HG02678 (cell line): ENCODE data around the gene MTERF2.
A peak's percentile ranks its signal among the peaks of the same experiment; 100 is the strongest.
"Not testable (repeated sequence)": the region's sequence is repeated elsewhere in the genome, so short reads cannot be mapped to it uniquely, and the experiment has no call there.

Experiments used
- ATAC-seq: cut with Tn5 transposase; IDR thresholded peaks from one replicate; pipeline ENCODE4 v1.9.1; 2021; ENCODE audit warnings: mild to moderate bottlenecking, moderate library complexity; ENCODE audit not compliant: unreplicated experiment

MTERF2 gene

GRCh38 chr12:106986625-106987389 lies at the start of gene MTERF2:
Gene MTERF2, minus strand, starts transcription at chr12:106987146. Its CDS starts 8,432 bp downstream, at chr12:106978714.
- ATAC-seq: peak; percentile 95

DNA sequence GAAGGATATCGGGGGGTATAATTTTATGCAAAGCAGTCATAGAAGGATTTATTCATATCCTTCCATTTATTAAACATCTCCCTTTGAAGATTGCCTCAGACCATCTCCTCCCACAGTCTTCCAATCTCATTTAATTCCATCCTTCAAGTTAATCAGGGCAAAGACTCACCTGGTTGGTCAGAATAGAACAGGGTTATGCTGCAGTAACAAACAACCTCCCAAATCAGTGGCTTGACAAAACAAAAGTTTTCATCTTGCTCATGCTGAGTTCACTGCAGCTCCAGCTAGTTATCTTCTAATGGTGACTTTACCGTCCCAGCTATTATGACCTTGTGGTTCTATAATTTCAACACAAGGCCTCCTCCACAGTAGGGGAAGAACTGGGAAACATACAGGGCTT lies 48.8 kb upstream of the MTERF2 start:
- no peak for ATAC-seq

DNA sequence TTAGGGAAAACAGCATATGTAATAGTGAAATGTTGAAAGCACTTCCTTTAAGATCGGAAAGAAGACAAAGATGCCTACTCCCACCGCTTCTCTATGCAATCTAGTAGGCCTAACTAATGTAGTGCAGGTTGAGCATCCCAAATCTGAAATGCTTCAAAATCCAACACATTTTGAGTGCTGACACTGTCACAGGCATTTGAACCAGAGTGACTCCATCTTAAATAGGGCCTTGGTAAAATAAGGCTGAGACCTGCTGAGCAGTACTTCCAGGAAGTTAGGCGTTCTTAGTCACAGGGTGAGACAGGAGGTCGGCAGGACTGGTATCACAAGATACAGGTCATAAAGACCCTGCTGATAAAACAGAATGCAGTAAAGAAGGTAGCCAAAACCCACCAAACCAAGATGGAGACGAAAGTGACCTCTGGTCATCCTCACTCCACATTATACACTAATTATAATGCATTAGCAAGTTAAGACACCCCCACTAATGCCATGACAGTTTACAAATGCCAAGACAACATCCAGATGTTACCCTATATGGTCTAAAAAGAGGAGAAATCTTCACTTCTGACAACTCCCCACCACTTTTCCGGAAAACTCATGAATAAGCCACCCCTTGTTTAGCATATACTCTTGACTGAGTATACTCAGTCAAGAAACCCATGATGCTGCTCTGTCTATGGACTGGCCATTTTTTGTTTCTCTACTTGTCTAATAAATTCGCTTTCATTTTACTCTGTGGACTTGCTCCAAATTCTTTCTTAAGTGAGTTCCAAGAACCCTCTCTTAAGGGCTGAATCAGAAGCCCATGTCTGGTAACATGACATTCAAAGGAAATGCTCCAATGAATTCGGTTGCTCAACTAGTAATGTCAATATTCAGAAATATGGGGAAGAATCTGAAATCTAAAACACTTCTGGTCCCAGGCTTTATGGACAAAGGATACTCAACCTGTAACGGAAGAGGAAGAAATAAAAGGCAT lies 47.1 kb upstream of the MTERF2 start:
- no peak for ATAC-seq

DNA sequence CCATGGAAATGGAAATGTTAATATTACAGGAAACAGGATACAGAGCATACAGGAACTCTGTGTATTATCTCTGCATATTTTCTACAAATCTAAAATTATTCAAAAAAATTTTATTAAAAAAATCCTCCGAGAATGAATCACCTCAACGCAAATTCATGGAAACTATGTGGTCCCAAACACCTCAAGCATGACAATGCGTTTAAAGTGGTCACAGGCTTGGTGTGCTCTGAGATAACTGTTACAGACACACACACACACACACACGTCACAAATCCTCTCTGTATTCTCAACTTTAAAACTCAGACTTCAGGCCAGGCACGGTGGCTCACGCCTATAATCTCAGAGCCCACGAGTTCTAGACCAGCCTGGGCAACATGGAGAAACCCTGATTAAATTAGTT lies 45.3 kb upstream of the MTERF2 start:
- no peak for ATAC-seq

- no peak for ATAC-seq
Observed at GRCh38 chr12:107031061-107031460, 44.1 kb upstream of the MTERF2 start.

- no peak for ATAC-seq
Observed at GRCh38 chr12:107029081-107029480, 42.1 kb upstream of the MTERF2 start.

DNA sequence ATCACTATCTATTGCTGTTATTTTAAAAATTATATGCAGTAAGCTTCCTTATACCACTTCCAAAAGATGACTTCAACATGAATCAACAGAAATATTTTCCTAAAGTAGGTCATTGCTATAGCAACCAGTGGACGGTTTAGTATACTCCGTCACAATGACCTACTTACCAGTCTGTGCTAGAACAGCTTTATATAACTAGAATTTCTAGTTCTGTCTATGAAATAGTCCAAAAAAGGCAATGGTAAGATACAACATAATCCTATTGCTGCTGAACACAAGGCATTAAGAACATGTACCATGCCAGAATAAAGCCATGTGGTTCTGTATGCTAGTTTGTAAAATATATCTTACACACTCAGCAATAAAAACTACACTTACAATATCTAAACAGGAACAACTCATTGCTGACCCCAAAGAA lies 40.7 kb upstream of the MTERF2 start:
- ATAC-seq: no peak

- ATAC-seq: no peak
Observed at GRCh38 chr12:107026806-107027635, 40.1 kb upstream of the MTERF2 start.

DNA sequence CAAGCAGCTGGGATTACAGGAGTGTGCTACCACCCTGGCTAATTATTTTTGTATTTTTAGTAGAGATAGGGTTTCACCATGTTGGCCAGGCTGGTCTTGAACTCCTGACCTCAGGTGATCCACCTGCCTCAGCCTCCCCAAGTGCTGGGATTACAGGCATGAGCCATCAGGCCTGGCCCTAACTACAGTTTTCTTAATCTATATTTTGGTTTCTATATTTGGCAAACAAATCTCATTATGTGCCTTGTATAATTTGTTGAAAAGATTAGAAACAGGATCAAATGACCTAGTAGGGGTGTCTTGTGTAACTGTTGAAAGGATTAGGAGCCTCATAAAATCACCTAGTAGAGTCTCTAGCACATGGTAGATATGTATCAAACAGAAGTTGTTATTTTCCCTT lies 39.4 kb upstream of the MTERF2 start:
- not testable (repeated sequence) for ATAC-seq

GRCh38 chr12:107025671-107026070 lies 38.7 kb upstream of the MTERF2 start:
- ATAC-seq: no peak

- no peak for ATAC-seq
Observed at GRCh38 chr12:107019546-107019945, 32.6 kb upstream of the MTERF2 start.

DNA sequence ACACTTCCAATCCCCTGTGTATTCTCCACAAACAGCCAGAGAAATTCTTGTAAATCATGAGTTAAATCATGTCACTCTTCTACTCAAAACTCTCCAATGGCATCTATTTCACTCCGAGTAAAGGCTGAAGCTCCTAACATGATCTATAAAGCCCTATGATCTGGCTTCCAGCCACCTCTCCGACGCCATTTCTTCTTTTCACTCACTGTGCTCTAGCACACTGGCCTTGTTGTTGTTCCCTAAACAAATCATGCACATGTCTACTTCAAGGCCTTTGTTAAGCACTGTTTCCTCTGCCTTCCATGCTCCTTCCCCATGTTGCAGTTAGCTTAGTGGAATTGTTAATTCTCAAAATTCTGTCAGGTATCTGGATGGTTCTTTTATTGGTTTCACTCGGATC lies 30.1 kb upstream of the MTERF2 start:
- ATAC-seq: no peak

DNA sequence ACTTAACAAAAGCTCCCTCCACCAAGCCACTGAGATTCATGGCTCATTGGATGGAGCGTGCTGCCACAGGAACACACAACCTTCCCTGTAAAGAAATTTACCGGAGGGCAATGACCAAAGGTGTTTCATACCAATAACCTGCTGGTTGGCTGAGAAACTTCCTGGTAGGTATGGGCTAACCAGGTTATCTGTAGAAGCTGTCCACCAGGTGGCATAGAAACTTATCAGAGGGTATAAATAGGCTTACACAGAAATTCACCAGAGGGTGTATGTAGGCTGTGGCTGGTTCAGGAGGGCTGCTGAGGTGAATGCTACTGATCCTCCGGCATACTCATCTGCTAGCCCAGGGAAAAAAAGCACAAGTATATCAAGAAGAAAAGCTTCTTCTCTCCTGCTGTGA lies 27.1 kb upstream of the MTERF2 start:
- no peak for ATAC-seq

DNA sequence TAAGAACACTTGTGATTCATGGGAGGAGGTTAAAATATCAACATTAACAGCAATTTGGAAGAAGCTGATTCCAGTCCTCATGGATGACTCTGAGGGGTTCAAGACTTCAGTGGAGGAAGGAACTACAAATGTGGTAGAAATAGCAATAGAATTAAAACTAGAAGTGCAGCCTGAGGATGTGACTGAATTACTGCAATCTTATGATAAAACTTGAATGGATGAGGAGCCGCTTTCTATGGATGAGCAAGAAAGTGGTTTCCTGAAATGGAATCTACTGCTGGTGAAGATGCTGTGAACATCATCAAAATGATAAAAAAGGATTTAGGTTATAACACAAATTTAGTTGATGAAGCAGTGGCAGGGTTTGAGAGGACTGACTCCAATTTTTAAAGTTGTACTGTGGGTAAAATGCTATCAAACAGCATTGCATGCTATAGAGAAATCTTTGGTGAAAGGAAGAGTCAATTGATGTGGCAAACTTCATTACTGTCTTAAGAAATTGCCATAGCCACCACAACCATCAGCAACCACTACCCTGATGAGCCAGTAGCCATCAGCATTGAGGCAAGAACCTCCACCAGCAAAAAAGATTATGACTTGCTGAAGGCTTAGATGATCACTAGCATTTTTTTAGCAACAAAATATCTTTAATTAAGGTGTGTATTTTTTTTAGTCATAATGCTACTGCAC lies 25.9 kb upstream of the MTERF2 start:
- ATAC-seq: no peak

DNA sequence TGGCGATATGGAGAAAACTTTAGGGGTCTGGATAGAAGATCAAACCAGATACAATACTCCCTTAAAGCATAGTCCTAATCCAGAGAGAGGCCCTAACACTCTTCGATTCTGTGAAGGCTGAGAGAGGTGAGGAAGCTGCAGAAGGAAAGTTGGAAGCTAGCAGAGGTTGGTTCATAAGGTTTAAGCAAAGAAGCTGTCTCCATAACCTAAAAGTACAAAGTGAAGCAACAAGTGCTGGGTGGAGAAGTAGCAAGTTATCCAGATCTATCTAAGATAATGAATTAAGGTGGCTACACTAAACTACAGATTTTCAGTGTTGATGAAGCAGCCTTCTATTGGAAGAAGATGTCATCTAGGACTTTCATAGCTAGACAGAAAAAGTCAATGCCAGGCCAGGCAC lies 24.6 kb upstream of the MTERF2 start:
- ATAC-seq: no peak

- ATAC-seq: no peak
Observed at GRCh38 chr12:107007411-107007810, 20.5 kb upstream of the MTERF2 start.

DNA sequence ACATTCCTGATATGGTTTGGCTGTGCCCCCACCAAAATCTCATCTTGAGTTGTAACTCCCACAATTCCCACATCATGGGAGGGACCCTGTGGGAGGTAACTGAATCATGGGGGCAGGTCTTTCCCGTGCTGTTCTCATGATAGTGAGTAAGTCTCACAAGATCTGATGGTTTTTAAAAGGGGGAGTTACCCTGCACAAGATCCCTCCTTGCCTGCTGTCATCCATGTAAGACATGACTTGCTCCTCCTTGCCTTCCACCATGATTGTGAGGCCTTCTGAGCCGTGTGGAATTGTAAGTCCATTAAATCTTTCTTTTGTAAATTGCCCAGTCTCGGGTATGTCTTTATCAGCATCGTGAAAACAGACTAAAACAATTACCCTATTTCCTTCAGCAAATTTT lies 15.7 kb upstream of the MTERF2 start:
- ATAC-seq: not testable (repeated sequence)

- no peak for ATAC-seq
Observed at GRCh38 chr12:106999446-106999845, 12.5 kb upstream of the MTERF2 start.

- ATAC-seq: no peak
Observed at GRCh38 chr12:106997916-106998315, 11.0 kb upstream of the MTERF2 start.

DNA sequence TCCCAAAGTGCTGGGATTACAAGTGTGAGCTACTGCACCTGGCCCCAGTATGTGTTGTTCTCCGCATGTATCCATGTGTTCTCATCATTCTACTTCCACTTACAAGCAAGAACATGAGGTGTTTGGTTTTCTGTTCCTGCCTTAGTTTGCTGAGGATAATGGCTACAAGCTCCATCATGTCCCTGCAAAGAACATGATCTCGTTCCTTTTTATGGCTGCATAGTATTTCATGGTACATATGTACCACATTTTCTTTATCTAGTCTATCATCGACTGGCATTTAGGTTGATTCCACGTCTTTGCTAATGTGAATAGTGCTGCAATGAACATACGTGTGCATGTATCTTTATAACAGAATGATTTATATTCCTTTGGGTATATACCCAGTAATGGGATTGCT lies 9.2 kb upstream of the MTERF2 start:
- not testable (repeated sequence) for ATAC-seq
